Spleen (tissue), 11 donors: Measurements from ENCODE around the gene PTRH1. TPM values are rescaled to one million over a fixed set of nuclear protein-coding genes. Genes with fewer than 3 reads are reported as not detected.

ENCODE experiments used
- DNase-seq: peaks from one replicate; pipeline ENCODE4 v3.0.0-alpha.2; 2020
- H3K27ac ChIP-seq, 8 donors: fragments of 200-600 bp; sonication (generic) in 7 of 8; 1 replicate in 4 of 8; 2 replicates in 4 of 8; pipeline versions ENCODE4 v1.5.0 to v1.8.0; 2016 to 2021; ENCODE audit warnings: inconsistent platforms in 4 of 8, mild to moderate bottlenecking in 4 of 8, moderate library complexity in 1 of 8
- H3K27me3 ChIP-seq, 7 donors: fragments of 200-600 bp; sonication (generic) in 6 of 7; replicated peaks in 1 of 7; 1 replicate in 4 of 7; 2 replicates in 3 of 7; pipeline versions ENCODE4 v1.5.0 to v1.8.0; 2016 to 2021; ENCODE audit warnings: inconsistent platforms in 3 of 7, mild to moderate bottlenecking in 1 of 7
- H3K36me3 ChIP-seq, 6 donors: fragments of 200-600 bp; sonication (generic) in 5 of 6; 1 replicate in 4 of 6; 2 replicates in 2 of 6; pipeline versions ENCODE4 v1.5.0 to v1.8.0; 2016 to 2021; ENCODE audit warnings: inconsistent platforms in 2 of 6
- H3K4me1 ChIP-seq, 6 donors: fragments of 200-600 bp; sonication (generic) in 5 of 6; 1 replicate in 3 of 6; 2 replicates in 3 of 6; pipeline versions ENCODE4 v1.5.0 to v1.8.0; 2016 to 2021; ENCODE audit warnings: inconsistent platforms in 3 of 6
- H3K4me3 ChIP-seq, 8 donors: fragments of 200-600 bp; sonication (generic) in 7 of 8; 1 replicate in 4 of 8; 2 replicates in 4 of 8; pipeline versions ENCODE4 v1.5.0 to v1.8.0; 2016 to 2021; ENCODE audit warnings: inconsistent platforms in 4 of 8, mild to moderate bottlenecking in 4 of 8, moderate library complexity in 2 of 8
- H3K9me3 ChIP-seq, 8 donors: fragments of 200-600 bp; sonication (generic) in 7 of 8; 1 replicate in 4 of 8; 2 replicates in 4 of 8; pipeline versions ENCODE4 v1.5.0 to v1.8.0; 2016 to 2021; ENCODE audit warnings: inconsistent platforms in 4 of 8
- CTCF ChIP-seq, 11 experiments: fragments of 200-600 bp in 7 of 11; fragments of 450-650 bp in 4 of 11; sonication (generic) in 4 of 11; IDR thresholded peaks in 8 of 11; conservative IDR thresholded peaks in 3 of 11; 1 replicate in 7 of 11; 2 replicates in 4 of 11; pipeline versions ENCODE4 v1.4.0 to v1.8.0; 2016 to 2021; ENCODE audit warnings: antibody characterized with exemption in 11 of 11, inconsistent platforms in 4 of 11, mild to moderate bottlenecking in 1 of 11
- POLR2A ChIP-seq, 3 donors: fragments of 450-650 bp; IDR thresholded peaks; one replicate each; pipeline ENCODE4 v1.5.1; 2017; ENCODE audit warnings: antibody characterized with exemption in 3 of 3, mild to moderate bottlenecking in 1 of 3
- POLR2AphosphoS5 ChIP-seq, 3 donors: sonication (generic); formaldehyde crosslinking; IDR thresholded peaks; one replicate each; pipeline ENCODE4 v1.5.1; 2017; ENCODE audit warnings: antibody characterized with exemption in 3 of 3
- WGBS, 5 donors: extraction: QIAGEN DNeasy Blood & Tissue Kit in 3 of 5; methylation state at CpG; one replicate each; pipeline versions ENCODE4 v1.1.5 to v1.1.7; 2013 to 2018; 5-methylcytosine and 5-hydroxymethylcytosine counted together
- intact Hi-C: fragments of 100-400 bp; cut with DNase I; formaldehyde crosslinking; loops from one replicate; pipeline ENCODE4 v1.15.0; 2023; ENCODE audit warnings: low total_unique reads
- polyA plus RNA-seq, 3 donors: library from polyadenylated mRNA; stranded (reverse); fragments of 200-250 nt; gene quantifications; one replicate each; pipeline ENCODE4 v1.2.1, GENCODE V29; 2013
- total RNA-seq, 7 donors: library from RNA; depleted of rRNA in 3 of 7; stranded (reverse); fragments of >200 nt in 3 of 7; fragmentation: NEBNext Ultra II Directional in 4 of 7; extraction: Animal tissue kit (Norgen Biotek cat#: 25700) in 4 of 7; gene quantifications; one replicate each; pipeline versions ENCODE4 v1.1.0 to v1.2.1, GENCODE V29; 2016 to 2021
- donor health status: healthy with polysubstance abuse.
- donor health status: DM: no; HTN: no; CAD: no; lungs with moderate emphysema.
- donor health status: DM: no; HTN: no; CAD: no.
- donor health status: Bipolar disorder and iron deficiency.
- donor health status: healthy.
- donor health status: DM: no; HTN: no; CAD: no.
- donor health status: DM: yes; HTN: yes; CAD: no.

The PTRH1 gene
- total and polyA plus RNA-seq, 10 donors = 7.4 to 17.9 (median 11.5) TPM

GRCh38 chr9:127730262-127730661, 14.8 kb upstream of the PTRH1 start:
- no peak overlapping the region for H3K4me3 ChIP-seq
- H3K27ac ChIP-seq = peak overlapping the region in 5 of 8 donors; percentile 30 to 62 (median 51)
- H3K9me3 ChIP-seq = no peaks in the 10 kb centered on the region
- TF ChIP-seq CTCF (IDR thresholded peaks at IDR 0.05 in 8 of 11, conservative IDR thresholded peaks at IDR 0.05 in 3 of 11) (no peak), POLR2A (IDR thresholded peaks at IDR 0.05) (no peak), POLR2AphosphoS5 (IDR thresholded peaks at IDR 0.05) (no peak)
- no peaks in the 10 kb centered on the region for H3K27me3 ChIP-seq
- WGBS, 5 donors = 86 to 93% (median 90%) methylated on average over 6 to 9 of the region's 9 CpGs
- no peak for DNase-seq
- H3K36me3 ChIP-seq = peaks cover 0 to 36% (median 13%) of the 10 kb centered on the region in 6 donors
- peaks cover 11 to 52% (median 35%) of the 10 kb centered on the region in 6 donors for H3K4me1 ChIP-seq
- intact Hi-C loops = loop anchor here (5.0 kb wide), 1 partner anchor 138 kb away; no protein-coding TSS in a partner anchor

DNA sequence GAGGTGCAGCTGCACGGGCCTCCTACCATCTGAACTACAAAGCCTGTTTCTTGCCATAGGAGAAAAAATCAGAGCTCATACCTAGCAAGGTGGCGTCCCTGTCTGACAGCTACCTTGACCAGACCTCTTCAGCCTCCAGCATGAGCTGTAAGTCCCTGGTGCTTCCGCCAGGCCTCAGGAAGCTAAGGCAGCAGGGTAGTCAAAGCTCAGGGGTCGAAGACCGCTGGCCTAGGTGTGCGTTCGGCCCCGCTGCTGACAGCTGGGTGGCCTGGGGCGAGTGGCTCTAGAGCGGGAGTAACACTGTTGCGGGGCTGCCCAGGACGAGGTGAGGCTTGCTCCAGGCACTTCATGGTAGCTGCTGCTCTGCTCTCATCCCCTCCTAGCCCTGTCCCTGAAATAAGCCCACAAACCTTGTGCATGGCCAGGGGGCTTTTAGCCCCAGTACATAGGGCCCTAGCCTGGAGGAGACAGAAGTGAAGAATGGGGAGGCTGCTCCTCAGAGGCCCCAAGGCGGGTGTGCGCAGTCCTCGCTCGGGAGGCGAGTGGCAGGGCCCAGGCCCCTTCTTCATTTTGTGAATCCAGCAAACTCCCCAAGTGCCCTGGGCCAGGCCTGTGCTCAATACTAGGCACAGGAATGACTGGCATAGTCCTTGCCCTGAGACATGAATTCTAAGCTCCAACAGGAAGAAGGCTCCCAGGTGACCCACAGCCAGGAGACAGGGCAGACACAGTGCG, 14.2 kb upstream of the PTRH1 start:
- 89 to 95% (median 90%) methylated on average over 7 to 18 of the region's 18 CpGs for WGBS, 5 donors
- no peak overlapping the region for H3K4me3 ChIP-seq
- peak overlapping the region in 5 of 8 donors; percentile 30 to 62 (median 50) for H3K27ac ChIP-seq
- no peak for DNase-seq
- H3K4me1 ChIP-seq = peaks cover 11 to 52% (median 33%) of the 10 kb centered on the region in 6 donors
- TF ChIP-seq POLR2A (IDR thresholded peaks at IDR 0.05) (no peak), POLR2AphosphoS5 (IDR thresholded peaks at IDR 0.05) (no peak), CTCF (IDR thresholded peaks at IDR 0.05 in 8 of 11, conservative IDR thresholded peaks at IDR 0.05 in 3 of 11) (no peak)
- intact Hi-C loops = loop anchor here (5.0 to 10.0 kb wide), 2 partner anchors 137 to 225 kb away; no protein-coding TSS in a partner anchor
- H3K27me3 ChIP-seq = peaks cover 0 to under 1% (median 0%) of the 10 kb centered on the region in 7 donors
- peaks cover 0 to 36% (median 13%) of the 10 kb centered on the region in 6 donors for H3K36me3 ChIP-seq
- H3K9me3 ChIP-seq = no peaks in the 10 kb centered on the region

DNA sequence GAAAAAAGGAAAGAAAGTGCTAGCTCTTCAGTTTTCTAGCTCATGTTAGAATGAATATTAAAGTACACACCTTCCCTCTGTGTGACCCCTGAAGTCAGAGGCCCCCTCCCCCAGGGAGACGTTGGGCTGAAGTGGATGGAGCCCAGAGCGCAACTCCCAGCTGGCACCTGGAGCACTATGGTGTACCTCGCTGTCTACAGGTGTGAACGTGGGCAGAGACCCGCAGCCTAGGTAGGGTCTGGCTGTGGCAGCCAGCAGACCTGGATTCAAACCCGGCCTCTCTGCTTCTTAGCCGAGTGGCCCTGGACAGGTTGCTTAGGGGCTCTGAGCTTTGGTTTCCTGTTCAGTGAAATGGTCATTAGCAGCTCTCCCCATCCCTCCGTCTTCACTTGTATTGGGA, 13.3 kb upstream of the PTRH1 start:
- no peak for TF ChIP-seq CTCF (IDR thresholded peaks at IDR 0.05 in 8 of 11, conservative IDR thresholded peaks at IDR 0.05 in 3 of 11)
- TF ChIP-seq POLR2A (IDR thresholded peaks at IDR 0.05) = no peak
- no peak for TF ChIP-seq POLR2AphosphoS5 (IDR thresholded peaks at IDR 0.05)
- peaks cover 5 to 51% (median 29%) of the 10 kb centered on the region in 6 donors for H3K4me1 ChIP-seq
- H3K9me3 ChIP-seq = no peaks in the 10 kb centered on the region
- H3K27me3 ChIP-seq = peaks cover 0 to 2% (median 0%) of the 10 kb centered on the region in 7 donors
- peaks cover 0 to 36% (median 13%) of the 10 kb centered on the region in 6 donors for H3K36me3 ChIP-seq
- 86 to 94% (median 91%) methylated on average over 8 of the region's 8 CpGs for WGBS, 5 donors
- no peak for DNase-seq
- intact Hi-C loops = loop anchor here (10.0 kb wide), 1 partner anchor 224 kb away; no protein-coding TSS in a partner anchor
- H3K4me3 ChIP-seq = no peak overlapping the region
- H3K27ac ChIP-seq = no peak overlapping the region

DNA sequence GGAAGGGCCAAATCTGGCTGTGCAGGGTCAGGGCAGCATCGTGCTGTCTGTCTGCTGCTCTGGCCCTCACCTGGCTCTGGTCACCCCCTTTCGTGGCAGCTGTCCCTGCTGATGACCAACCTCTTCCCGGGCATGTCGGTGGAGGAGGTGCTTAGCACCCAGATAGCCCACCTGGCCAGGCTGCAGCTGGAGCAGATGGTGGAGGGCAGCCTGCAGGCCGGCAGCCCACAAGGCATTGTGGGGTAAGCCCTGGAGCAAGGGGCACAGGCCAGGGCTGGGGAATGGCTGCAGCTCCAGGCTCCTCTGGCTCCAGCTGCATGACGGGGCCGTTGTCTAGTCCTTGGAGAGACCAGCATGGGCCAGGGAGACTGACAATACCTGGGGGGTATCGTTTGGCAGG, 11.4 kb upstream of the PTRH1 start:
- WGBS, 5 donors = 70 to 86% (median 79%) methylated on average over 6 to 8 of the region's 8 CpGs
- peaks cover 0 to 2% (median 0%) of the 10 kb centered on the region in 7 donors for H3K27me3 ChIP-seq
- H3K4me1 ChIP-seq = peaks cover 0 to 31% (median 19%) of the 10 kb centered on the region in 6 donors
- DNase-seq = no peak
- H3K36me3 ChIP-seq = peaks cover 0 to 19% (median 9%) of the 10 kb centered on the region in 6 donors
- H3K4me3 ChIP-seq = no peak overlapping the region
- H3K9me3 ChIP-seq = no peaks in the 10 kb centered on the region
- intact Hi-C loops = loop anchor here (10.0 kb wide), 1 partner anchor 222 kb away; no protein-coding TSS in a partner anchor
- H3K27ac ChIP-seq = no peak overlapping the region
- no peak for TF ChIP-seq POLR2AphosphoS5 (IDR thresholded peaks at IDR 0.05)
- no peak for TF ChIP-seq POLR2A (IDR thresholded peaks at IDR 0.05)
- TF ChIP-seq CTCF (IDR thresholded peaks at IDR 0.05 in 8 of 11, conservative IDR thresholded peaks at IDR 0.05 in 3 of 11) = no peak
